Karpas-422 (cell line): ENCODE results near the gene TP53I11. TPM values are rescaled to one million over a fixed set of nuclear protein-coding genes. Genes with fewer than 3 reads are reported as not detected.

Experiments used
- DNase-seq: peaks from one replicate; pipeline ENCODE4 v3.0.0-alpha.2; 2015
- H2AFZ ChIP-seq: fragments of 200-600 bp; sonication (generic); 2 replicates; pipeline ENCODE4 v1.6.1; 2014; ENCODE audit warnings: antibody characterized with exemption, low read length, mixed read lengths
- H3K27ac ChIP-seq: fragments of 200-600 bp; sonication (generic); 2 replicates; pipeline ENCODE4 v1.5.1; 2014; ENCODE audit warnings: mild to moderate bottlenecking, low read length, moderate library complexity
- H3K27me3 ChIP-seq: fragments of 200-600 bp; sonication (generic); 2 replicates; pipeline ENCODE4 v1.6.1; 2014; ENCODE audit warnings: low read length, mixed read lengths
- H3K36me3 ChIP-seq: fragments of 200-600 bp; sonication (generic); 2 replicates; pipeline ENCODE4 v1.6.1; 2014; ENCODE audit warnings: low read length, mixed read lengths; ENCODE audit not compliant: insufficient read depth
- H3K4me1 ChIP-seq: fragments of 200-600 bp; sonication (generic); 2 replicates; pipeline ENCODE4 v1.6.1; 2014; ENCODE audit warnings: mild to moderate bottlenecking, low read length, mixed read lengths
- H3K4me2 ChIP-seq: fragments of 200-600 bp; sonication (generic); 2 replicates; pipeline ENCODE4 v1.6.1; 2014; ENCODE audit warnings: low read length, low read depth, mild to moderate bottlenecking; ENCODE audit not compliant: poor library complexity, severe bottlenecking
- H3K4me3 ChIP-seq: fragments of 200-600 bp; sonication (generic); 2 replicates; pipeline ENCODE4 v1.5.1; 2014; ENCODE audit warnings: mild to moderate bottlenecking, antibody characterized with exemption, low read length, mixed read lengths
- H3K79me2 ChIP-seq: fragments of 200-600 bp; sonication (generic); 2 replicates; pipeline ENCODE4 v1.6.1; 2014; ENCODE audit warnings: mild to moderate bottlenecking, low read length, mixed read lengths
- H3K9ac ChIP-seq: fragments of 200-600 bp; sonication (generic); 2 replicates; pipeline ENCODE4 v1.6.0; 2014; ENCODE audit warnings: low read length
- H3K9me2 ChIP-seq: fragments of 200-600 bp; sonication (generic), shearing (Covaris generic); replicated peaks from 2 replicates; pipeline ENCODE4 v1.6.0; 2014; ENCODE audit warnings: mild to moderate bottlenecking, low read length, moderate library complexity; ENCODE audit not compliant: insufficient read depth
- H3K9me3 ChIP-seq: fragments of 300-700, 200-600 bp; sonication (generic); 2 replicates; pipeline ENCODE4 v1.6.1; 2014; ENCODE audit warnings: low read length, mixed read lengths
- H4K20me1 ChIP-seq: fragments of 200-600 bp; sonication (generic); 2 replicates; pipeline ENCODE4 v1.6.1; 2014; ENCODE audit warnings: mild to moderate bottlenecking, antibody characterized with exemption, low read length, low read depth; ENCODE audit not compliant: insufficient read depth
- total RNA-seq: library from RNA; depleted of rRNA; stranded (reverse); fragments of >200 nt; shearing (Covaris generic); gene quantifications from 2 replicates; pipeline ENCODE4 v1.2.3, GENCODE V29; 2014; ENCODE audit warnings: low replicate concordance; rRNA removed

The TP53I11 gene
- total RNA-seq, 1 experiment from 2014 or later, result 0.34 TPM

- H3K79me2 ChIP-seq, result no peaks in the 10 kb centered on the region
- no peak overlapping the region for H3K4me2 ChIP-seq
- H4K20me1 ChIP-seq, result no peaks in the 10 kb centered on the region; the same call in 1 of the 2 replicates
- H3K9ac ChIP-seq, result no peak overlapping the region
- H3K9me3 ChIP-seq, result no peaks in the 10 kb centered on the region
- H3K4me1 ChIP-seq, result no peaks in the 10 kb centered on the region
- H2AFZ ChIP-seq, result no peak overlapping the region
- no peaks in the 10 kb centered on the region for H3K27me3 ChIP-seq
- H3K4me3 ChIP-seq, result no peak overlapping the region
- no peak overlapping the region for H3K27ac ChIP-seq
- no peaks in the 10 kb centered on the region for H3K36me3 ChIP-seq
- H3K9me2 ChIP-seq, result no peaks in the 10 kb centered on the region
- no peak for DNase-seq
These were observed 67.4 kb downstream of the TP53I11 start for GRCh38 chr11:44883277-44883676.

Other genes starting within 250 kb of the TP53I11 start
- 0.90 and 1.8 TPM in 2 replicates for gene TSPAN18, start 223.9 kb downstream of the TP53I11 start, total RNA-seq
- gene PRDM11, start 195.8 kb upstream of the TP53I11 start, total RNA-seq, result 2.7 and 5.7 TPM in 2 replicates